Umbilical cord (tissue), 2 donors: ENCODE data around the gene CNIH2. TPM values are rescaled to one million over a fixed set of nuclear protein-coding genes. Genes with fewer than 3 reads are reported as not detected.

ENCODE experiments used
- DNase-seq: peaks from one replicate; pipeline ENCODE4 v3.0.0-alpha.2; 2015; ENCODE audit warnings: low spot score
- total RNA-seq: library from RNA; depleted of rRNA; stranded (reverse); fragments of >200 nt; gene quantifications from one replicate; pipeline ENCODE4 v1.2.3, GENCODE V29; 2014; ENCODE audit warnings: low replicate concordance; ENCODE audit not compliant: insufficient read depth

The CNIH2 gene
- total RNA-seq, 1 donor from 2014 or later, result not detected

DNA sequence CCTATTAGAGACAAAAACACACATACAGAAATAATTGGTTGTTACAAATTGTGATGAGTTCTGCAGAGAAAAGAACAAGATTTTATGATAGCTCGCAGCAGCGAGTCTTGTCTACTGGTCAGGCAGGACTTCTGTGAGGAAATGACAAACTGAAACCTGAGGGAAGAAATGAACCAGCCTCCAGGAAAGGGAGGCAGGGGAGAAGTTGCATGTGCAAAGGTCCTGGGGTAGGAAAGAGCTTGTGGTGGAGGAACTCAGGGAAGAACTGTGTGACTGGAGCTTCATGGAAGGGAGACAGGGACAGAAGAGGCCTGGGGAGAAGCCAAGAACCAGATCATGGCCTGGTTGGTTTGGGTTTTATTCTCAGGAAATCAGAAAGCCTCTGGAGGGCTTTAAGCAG lies 18.8 kb upstream of the CNIH2 start:
- DNase-seq, result no peak

GRCh38 chr11:66259956-66260355 lies 18.0 kb upstream of the CNIH2 start:
- DNase-seq, result no peak

GRCh38 chr11:66261578-66261977 lies 16.4 kb upstream of the CNIH2 start:
- DNase-seq, result no peak

DNA sequence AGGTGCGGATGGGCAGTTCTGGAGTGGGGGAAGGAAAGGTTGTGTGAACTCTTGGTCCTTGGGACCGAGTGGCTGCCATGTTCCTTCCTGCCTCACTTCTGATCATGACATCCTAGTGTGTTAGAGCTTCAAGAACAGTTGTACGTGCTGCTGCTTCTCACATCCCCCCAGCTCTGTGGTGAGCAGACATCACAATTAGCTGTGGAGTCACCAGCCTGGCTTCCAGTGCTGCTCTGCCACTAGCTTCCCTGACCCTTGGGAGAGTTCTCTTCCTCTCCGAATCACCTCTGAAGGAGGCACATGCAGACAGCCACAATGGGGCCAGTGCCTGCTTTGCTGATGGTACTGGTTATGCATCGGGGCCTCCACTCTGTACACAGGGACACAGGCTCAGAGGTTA lies 15.8 kb upstream of the CNIH2 start:
- no peak for DNase-seq

- DNase-seq, result no peak
These were observed 15.3 kb upstream of the CNIH2 start for GRCh38 chr11:66262696-66263095.

DNA sequence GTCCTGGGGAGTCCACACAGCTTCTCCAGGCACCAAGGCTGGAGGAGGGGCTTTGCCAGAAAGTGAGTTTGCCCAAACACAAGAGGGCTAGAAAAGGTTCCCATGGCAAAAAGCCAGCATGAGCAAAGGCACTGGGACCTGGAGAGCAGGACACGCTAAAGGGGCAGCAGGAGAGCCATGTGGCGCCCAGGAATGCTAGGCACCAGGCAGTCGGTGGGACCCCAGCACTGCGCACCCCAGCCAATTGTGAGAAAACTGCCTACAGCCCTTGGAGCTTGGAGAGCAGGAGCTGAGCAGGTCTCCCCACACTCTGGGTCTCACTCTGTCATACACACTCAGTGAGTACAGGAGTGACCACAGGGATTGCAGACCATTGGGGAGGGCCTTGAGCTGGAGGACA lies 14.7 kb upstream of the CNIH2 start:
- DNase-seq, result no peak

DNA sequence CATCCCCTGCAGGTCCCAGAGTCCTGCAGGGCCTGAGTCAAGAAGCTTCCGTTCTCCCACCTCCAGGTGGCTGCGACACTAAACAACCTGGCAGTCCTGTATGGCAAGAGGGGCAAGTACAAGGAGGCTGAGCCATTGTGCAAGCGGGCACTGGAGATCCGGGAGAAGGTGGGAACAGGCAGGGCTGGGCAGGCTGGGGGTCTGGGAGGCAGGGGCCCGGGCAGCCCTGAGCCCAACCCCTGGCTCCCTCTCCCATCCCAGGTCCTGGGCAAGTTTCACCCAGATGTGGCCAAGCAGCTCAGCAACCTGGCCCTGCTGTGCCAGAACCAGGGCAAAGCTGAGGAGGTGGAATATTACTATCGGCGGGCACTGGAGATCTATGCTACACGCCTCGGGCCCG lies 14.2 kb upstream of the CNIH2 start:
- no peak for DNase-seq

DNA sequence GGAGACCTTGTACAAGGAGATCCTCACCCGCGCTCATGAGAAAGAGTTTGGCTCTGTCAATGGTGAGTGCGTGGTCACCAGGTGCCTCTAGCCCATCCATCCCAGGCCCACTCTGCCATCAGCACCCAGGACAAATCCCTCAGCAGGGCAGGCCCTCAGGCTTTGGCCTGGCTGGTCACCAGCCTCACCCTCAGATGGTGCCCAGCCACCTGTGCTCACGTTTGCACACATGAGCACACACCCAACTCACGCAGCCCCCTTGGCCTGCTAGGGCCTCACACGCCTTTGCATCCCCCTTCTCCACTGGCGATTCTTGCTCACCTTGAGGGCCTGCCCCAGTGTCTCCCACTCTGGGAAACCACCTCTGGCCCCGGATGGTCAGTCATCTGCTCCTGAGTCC lies 13.6 kb upstream of the CNIH2 start:
- DNase-seq, result no peak

- DNase-seq, result no peak
These were observed 13.1 kb upstream of the CNIH2 start for GRCh38 chr11:66264914-66265313.

DNA sequence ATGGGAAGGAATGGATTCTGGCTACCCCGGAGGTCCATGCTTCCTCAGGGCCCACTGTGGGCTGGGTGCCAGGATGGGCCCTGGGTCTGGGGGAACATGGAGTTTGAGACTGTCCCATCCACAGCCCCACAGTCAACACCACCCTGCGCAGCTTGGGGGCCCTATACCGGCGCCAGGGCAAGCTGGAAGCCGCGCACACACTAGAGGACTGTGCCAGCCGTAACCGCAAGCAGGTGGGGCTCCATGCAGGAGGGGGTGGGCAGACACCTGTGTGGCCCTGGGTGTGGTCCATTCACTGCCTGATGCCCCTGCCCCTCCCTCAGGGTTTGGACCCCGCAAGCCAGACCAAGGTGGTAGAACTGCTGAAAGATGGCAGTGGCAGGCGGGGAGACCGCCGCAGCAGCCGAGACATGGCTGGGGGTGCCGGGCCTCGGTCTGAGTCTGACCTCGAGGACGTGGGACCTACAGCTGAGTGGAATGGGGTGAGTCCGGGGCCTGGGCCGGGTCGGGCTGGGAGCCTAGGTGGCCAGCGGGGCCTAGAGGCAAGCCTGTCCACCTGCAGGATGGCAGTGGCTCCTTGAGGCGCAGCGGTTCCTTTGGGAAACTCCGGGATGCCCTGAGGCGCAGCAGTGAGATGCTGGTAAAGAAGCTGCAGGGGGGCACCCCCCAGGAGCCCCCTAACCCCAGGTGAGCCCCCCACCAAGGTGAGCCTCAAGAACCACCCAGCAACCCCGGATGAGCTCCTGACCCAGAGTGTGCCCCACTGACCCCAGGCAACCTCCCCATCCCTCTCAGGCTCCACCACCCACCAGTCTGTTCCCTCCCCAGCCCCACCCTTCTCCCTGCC lies 12.2 kb upstream of the CNIH2 start:
- no peak for DNase-seq

GRCh38 chr11:66266378-66267038 lies 11.5 kb upstream of the CNIH2 start:
- DNase-seq, result no peak

DNA sequence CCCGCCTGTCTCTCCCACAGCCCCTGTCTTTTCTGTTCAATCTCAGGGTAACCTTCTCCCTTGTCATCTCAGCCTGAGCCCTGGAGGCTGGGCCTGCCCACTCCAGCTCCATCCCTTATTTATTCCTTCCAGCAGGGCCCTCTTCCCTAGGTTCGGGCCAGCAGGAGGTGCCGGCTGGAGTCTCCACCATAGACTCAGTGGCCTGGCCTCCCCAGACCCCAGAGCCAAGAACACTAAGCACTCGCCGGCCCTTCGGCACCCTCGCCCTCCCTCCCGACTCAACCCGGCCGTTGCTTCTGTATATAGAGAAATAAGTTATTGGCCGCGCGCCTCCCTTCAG lies 11.0 kb upstream of the CNIH2 start:
- no peak for DNase-seq

GRCh38 chr11:66267379-66268243 lies 10.4 kb upstream of the CNIH2 start:
- DNase-seq, result peak; percentile 93

DNA sequence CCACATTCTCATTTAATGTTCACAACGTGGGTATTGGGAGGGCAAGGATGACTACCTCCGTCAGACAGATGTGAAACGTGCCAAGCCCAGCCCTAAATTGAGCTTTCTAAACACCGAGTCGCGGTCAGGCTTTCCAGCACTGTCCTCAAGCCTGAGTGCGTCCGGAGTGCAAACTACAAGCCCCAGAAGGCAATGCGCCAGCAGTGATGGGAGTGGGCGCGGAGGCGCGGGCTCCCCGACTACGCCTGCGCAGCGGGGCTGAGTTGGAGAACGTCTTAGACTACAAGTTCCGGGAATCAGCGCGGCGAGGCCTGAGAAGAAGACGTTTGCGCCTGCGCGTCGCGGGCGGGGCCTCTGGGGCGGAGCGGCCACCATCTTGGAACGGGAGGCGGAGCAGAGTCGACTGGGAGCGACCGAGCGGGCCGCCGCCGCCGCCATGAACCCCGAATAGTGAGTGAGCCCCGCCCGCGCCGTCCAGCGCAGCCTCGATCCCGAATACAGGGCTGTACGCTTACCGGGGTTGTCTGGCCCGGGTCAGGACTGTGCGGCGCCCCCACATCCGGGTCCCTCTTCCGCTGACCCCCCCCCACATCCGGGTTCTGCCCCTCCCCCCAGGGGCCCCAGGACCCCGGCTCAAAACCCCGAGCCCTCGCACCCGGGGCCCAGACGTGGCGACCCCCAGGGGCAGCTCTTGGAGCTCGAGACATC lies 9.6 kb upstream of the CNIH2 start, which contains the start of gene RAB1B:
RAB1B (plus strand) TSS at position 396 of the 708 bp plus-strand sequence; CDS start at position 437, 41 bp downstream.
- peak; percentile 100 for DNase-seq

GRCh38 chr11:66268952-66269905 lies 8.7 kb upstream of the CNIH2 start:
- peak; percentile 38 for DNase-seq

- no peak for DNase-seq
These were observed 6.2 kb upstream of the CNIH2 start for GRCh38 chr11:66271816-66272215.

DNA sequence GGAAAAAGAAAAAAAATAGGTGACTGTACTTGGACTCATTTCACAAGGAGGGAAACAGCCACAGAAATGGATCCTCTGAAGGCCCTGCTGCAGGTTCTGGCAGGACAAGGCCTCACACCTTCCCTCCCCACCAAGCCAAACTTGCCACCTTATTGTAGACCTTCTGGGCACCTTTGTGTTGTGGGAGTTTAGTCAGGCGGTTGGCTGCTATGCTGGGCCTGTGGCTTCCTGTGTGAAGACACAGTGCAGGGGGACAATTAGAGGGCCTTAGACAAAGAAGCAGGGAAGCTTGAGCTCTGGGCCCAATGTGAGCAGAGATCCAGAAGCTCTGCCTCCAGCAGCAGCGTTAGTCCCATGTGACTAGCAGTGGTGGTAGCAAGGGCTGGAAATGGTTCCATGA lies 5.4 kb upstream of the CNIH2 start:
- DNase-seq, result no peak

DNA sequence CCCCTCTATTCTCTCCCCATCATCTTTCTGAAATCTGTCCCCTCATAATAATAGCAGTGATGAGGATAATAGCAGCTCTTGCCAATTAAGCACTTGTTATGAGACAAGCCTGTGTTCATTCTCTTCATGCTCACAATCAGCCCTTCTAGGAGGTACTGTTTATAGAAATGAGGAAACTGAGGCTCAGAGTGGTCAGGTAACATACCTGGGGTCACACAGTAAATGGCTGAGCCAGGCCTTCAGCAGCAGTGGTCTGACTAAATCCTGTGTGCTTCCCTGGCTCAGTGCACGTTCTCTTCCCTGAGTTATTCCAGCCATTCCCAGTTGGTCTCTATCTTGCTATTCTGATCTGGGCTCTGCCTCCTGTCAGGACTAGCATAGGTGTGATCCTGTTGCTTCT lies 3.8 kb upstream of the CNIH2 start:
- DNase-seq, result no peak

- DNase-seq, result no peak
These were observed 2.6 kb upstream of the CNIH2 start for GRCh38 chr11:66275396-66275795.

- no peak for DNase-seq
These were observed 1.9 kb upstream of the CNIH2 start for GRCh38 chr11:66275984-66276612.
